Neural cell (in vitro differentiated cells): Measurements from ENCODE around the gene DNAJB6. TPM values are rescaled to one million over a fixed set of nuclear protein-coding genes. Genes with fewer than 3 reads are reported as not detected.

Experiments used
- H2AFZ ChIP-seq: fragments of 200-600, 300-800 bp; sonication (generic), shearing (Covaris generic); 2 replicates; pipeline ENCODE4 v1.6.0; 2014; ENCODE audit warnings: low read depth, mild to moderate bottlenecking, antibody characterized with exemption, low read length, moderate library complexity
- H3F3A ChIP-seq: fragments of 200-600 bp; shearing (Covaris generic); 2 replicates; pipeline ENCODE4 v1.6.1; 2016; ENCODE audit warnings: mild to moderate bottlenecking, moderate library complexity, mixed read lengths, antibody characterized with exemption, low read length; ENCODE audit not compliant: insufficient read depth, poor library complexity, severe bottlenecking
- H3K27ac ChIP-seq: fragments of 200-600, 300-800 bp; sonication (generic), shearing (Covaris generic); 2 replicates; pipeline ENCODE4 v1.5.1; 2014; ENCODE audit warnings: mild to moderate bottlenecking, low read length, moderate library complexity
- H3K27me3 ChIP-seq: fragments of 300-800, 200-600 bp; sonication (generic), shearing (Covaris generic); 2 replicates; pipeline ENCODE4 v1.6.0; 2014; ENCODE audit warnings: mild to moderate bottlenecking, low read depth, low read length, moderate library complexity; ENCODE audit not compliant: insufficient read depth
- H3K36me3 ChIP-seq: fragments of 300-800, 200-600 bp; sonication (generic), shearing (Covaris generic); 2 replicates; pipeline ENCODE4 v1.5.1; 2014; ENCODE audit warnings: mild to moderate bottlenecking, antibody characterized with exemption, low read length, moderate library complexity; ENCODE audit not compliant: insufficient read depth
- H3K4me2 ChIP-seq: fragments of 300-800, 200-600 bp; sonication (generic), shearing (Covaris generic); 2 replicates; pipeline ENCODE4 v1.6.0; 2014; ENCODE audit warnings: mild to moderate bottlenecking, low read length
- H3K4me3 ChIP-seq: fragments of 300-800, 200-600 bp; sonication (generic), shearing (Covaris generic); 2 replicates; pipeline ENCODE4 v1.5.1; 2014; ENCODE audit warnings: mild to moderate bottlenecking, low read length, moderate library complexity
- H3K79me2 ChIP-seq: fragments of 200-600 bp; shearing (Covaris generic); replicated peaks from 2 replicates; pipeline ENCODE4 v1.6.0; 2014; ENCODE audit warnings: mild to moderate bottlenecking, low read length, moderate library complexity; ENCODE audit not compliant: insufficient read depth
- H3K9ac ChIP-seq: fragments of 300-800, 200-600 bp; sonication (generic), shearing (Covaris generic); 2 replicates; pipeline ENCODE4 v1.6.1; 2016; ENCODE audit warnings: mild to moderate bottlenecking, low read length, mixed read lengths
- H3K9me2 ChIP-seq: fragments of 200-600 bp; shearing (Covaris generic); 2 replicates; pipeline ENCODE4 v1.6.1; 2016; ENCODE audit warnings: mild to moderate bottlenecking, low read length, mixed read lengths; ENCODE audit not compliant: insufficient read depth
- H3K9me3 ChIP-seq: fragments of 200-600, 300-800 bp; sonication (generic), shearing (Covaris generic); 2 replicates; pipeline ENCODE4 v1.6.1; 2016; ENCODE audit warnings: mild to moderate bottlenecking, mixed run types, low read length, moderate library complexity, mixed read lengths
- H4K20me1 ChIP-seq: fragments of 200-600 bp; shearing (Covaris generic); 2 replicates; pipeline ENCODE4 v1.6.1; 2016; ENCODE audit warnings: mild to moderate bottlenecking, mixed run types; ENCODE audit not compliant: insufficient read depth
- CTCF ChIP-seq: fragments of 450-650 bp; IDR thresholded peaks from 2 replicates; pipeline ENCODE4 v1.5.1; 2014; ENCODE audit warnings: antibody characterized with exemption, mild to moderate bottlenecking, moderate library complexity; ENCODE audit not compliant: poor library complexity, severe bottlenecking
- EP300 ChIP-seq: fragments of 450-650 bp; conservative IDR thresholded peaks from 2 replicates; pipeline ENCODE4 v1.6.1; 2014; ENCODE audit warnings: antibody characterized with exemption, mild to moderate bottlenecking, moderate library complexity; ENCODE audit not compliant: poor library complexity, severe bottlenecking
- EZH2 ChIP-seq: fragments of 200-600, 300-800 bp; shearing (Covaris generic), sonication (generic); IDR thresholded peaks from 2 replicates; pipeline ENCODE4 v1.6.1; 2014; ENCODE audit warnings: antibody characterized with exemption, low read length, borderline replicate concordance, mild to moderate bottlenecking; ENCODE audit not compliant: insufficient read depth, poor library complexity, severe bottlenecking
- MXI1 ChIP-seq: fragments of 450-650 bp; conservative IDR thresholded peaks from 2 replicates; pipeline ENCODE4 v1.6.1; 2014; ENCODE audit warnings: antibody characterized with exemption, mild to moderate bottlenecking; ENCODE audit not compliant: poor library complexity, severe bottlenecking
- POLR2AphosphoS5 ChIP-seq: IDR thresholded peaks from 2 replicates; pipeline ENCODE4 v1.6.1; 2012
- RAD21 ChIP-seq: fragments of 450-650 bp; conservative IDR thresholded peaks from 2 replicates; pipeline ENCODE4 v1.6.1; 2014; ENCODE audit warnings: antibody characterized with exemption, mild to moderate bottlenecking, moderate library complexity
- REST ChIP-seq: IDR thresholded peaks from 2 replicates; pipeline ENCODE4 v1.6.1; 2012; ENCODE audit warnings: borderline replicate concordance
- SMC3 ChIP-seq: fragments of 450-650 bp; conservative IDR thresholded peaks from 2 replicates; pipeline ENCODE4 v1.6.1; 2014; ENCODE audit warnings: antibody characterized with exemption, mild to moderate bottlenecking, moderate library complexity; ENCODE audit not compliant: poor library complexity
- TAF1 ChIP-seq: IDR thresholded peaks from 2 replicates; pipeline ENCODE4 v1.6.1; 2012; ENCODE audit warnings: low read depth
- polyA plus RNA-seq: library from polyadenylated mRNA; depleted of rRNA; stranded (reverse); fragments of >200 nt; gene quantifications from 2 replicates; pipeline ENCODE4 v1.2.3, GENCODE V29; 2014

Gene DNAJB6
- polyA plus RNA-seq, 1 donor from 2014 or later = 427 TPM

GRCh38 chr7:157403646-157404401 is 67.0 kb downstream of the DNAJB6 start:
- H3K9ac ChIP-seq = no peak overlapping the region
- TF ChIP-seq EP300 = no peak
- no peak for TF ChIP-seq EZH2
- no peak for TF ChIP-seq POLR2AphosphoS5
- TF ChIP-seq REST = no peak
- TF ChIP-seq CTCF = no peak
- TF ChIP-seq SMC3 = no peak
- no peak for TF ChIP-seq TAF1
- TF ChIP-seq RAD21 = no peak
- H3K79me2 ChIP-seq = no peaks in the 10 kb centered on the region
- no peak overlapping the region for H3K27ac ChIP-seq
- no peak overlapping the region for H3K4me2 ChIP-seq
- H3K9me2 ChIP-seq = no peaks in the 10 kb centered on the region
- H2AFZ ChIP-seq = no peak overlapping the region
- no peaks in the 10 kb centered on the region for H3K9me3 ChIP-seq
- no peak overlapping the region for H3K4me3 ChIP-seq
- H3F3A ChIP-seq = no peaks in the 10 kb centered on the region
- no peaks in the 10 kb centered on the region for H3K27me3 ChIP-seq
- no peaks in the 10 kb centered on the region for H3K36me3 ChIP-seq
- H4K20me1 ChIP-seq = no peaks in the 10 kb centered on the region

GRCh38 chr7:157404845-157405481 is 68.2 kb downstream of the DNAJB6 start:
- Histone ChIP-seq H3F3A (no peaks in the 10 kb centered on the region), H4K20me1 (no peaks in the 10 kb centered on the region), H3K27ac (no peak overlapping the region), H3K79me2 (no peaks in the 10 kb centered on the region), H3K9me3 (no peaks in the 10 kb centered on the region), H3K9me2 (no peaks in the 10 kb centered on the region), H3K4me3 (no peak overlapping the region), H2AFZ (no peak overlapping the region), H3K9ac (no peak overlapping the region), H3K27me3 (no peaks in the 10 kb centered on the region), H3K4me2 (no peak overlapping the region), H3K36me3 (no peaks in the 10 kb centered on the region)
- TF ChIP-seq EZH2 (no peak), EP300 (no peak), CTCF (no peak), RAD21 (no peak), TAF1 (no peak), REST (no peak), SMC3 (no peak), POLR2AphosphoS5 (no peak), MXI1 (no peak)
